ENCODE measurements around the gene SERPINA4. TPM values are rescaled to one million over a fixed set of nuclear protein-coding genes. Genes with fewer than 3 reads are reported as not detected.

SERPINA4 gene
- total and polyA plus RNA-seq, 4 donors: not detected

DNA sequence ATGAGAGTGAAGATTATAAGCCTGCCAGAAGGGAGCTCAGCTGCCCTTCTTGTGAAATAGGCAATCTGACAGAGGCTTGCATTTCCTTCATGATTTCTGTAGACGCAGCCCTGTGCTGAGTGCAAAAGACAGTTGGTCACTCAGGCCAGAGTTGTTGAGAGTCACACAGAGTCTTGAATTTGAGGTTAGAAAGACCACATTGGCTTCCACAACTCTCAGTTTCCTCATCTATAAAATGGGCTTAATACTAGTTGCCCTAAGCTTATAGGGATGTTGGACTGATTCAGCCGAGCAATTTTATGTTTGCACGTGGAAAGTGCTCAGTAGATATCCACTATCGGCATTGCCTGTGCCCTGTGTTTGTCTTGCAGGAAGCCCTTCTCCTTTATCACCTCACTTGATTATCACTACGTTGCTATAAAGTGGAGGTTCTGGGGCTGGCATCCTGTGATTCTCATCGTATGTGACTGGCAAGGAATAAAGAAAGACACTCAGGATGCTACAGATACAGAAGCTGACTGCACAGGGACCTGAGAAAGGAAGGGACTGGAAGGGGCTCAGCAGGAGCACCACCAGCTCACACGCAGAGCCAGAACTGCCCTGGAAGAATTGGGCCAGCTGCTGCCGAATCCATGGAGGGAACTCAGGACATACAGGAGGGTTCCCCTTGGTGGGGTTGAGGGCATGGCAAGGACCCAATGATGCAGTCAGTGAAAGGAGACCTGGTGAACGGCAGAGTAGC is 19.8 kb upstream of the SERPINA4 start:
- WGBS, 2 donors: 81 to 84% methylated on average over 9 of the region's 9 CpGs
- no peak overlapping the region for H3K27ac ChIP-seq (ENCODE audit: low read depth in 1 of 2, low read length in 2 of 2)
- DNase-seq (no peak), ATAC-seq (ENCODE audit: low FRiP score) (no peak)
- no peaks in the 10 kb centered on the region for H3K36me3 ChIP-seq (ENCODE audit: control insufficient read depth in 1 of 2, insufficient read depth in 2 of 2, low read length in 1 of 2)
- H3K9me3 ChIP-seq (ENCODE audit: control insufficient read depth, low read length): peaks cover 5% of the 10 kb centered on the region
- H3K4me1 ChIP-seq (ENCODE audit: control insufficient read depth in 1 of 2, insufficient read depth in 2 of 2, low read length in 2 of 2): no peaks in the 10 kb centered on the region
- H3K4me3 ChIP-seq (ENCODE audit: low read length in 2 of 2): no peak overlapping the region
- H3K27me3 ChIP-seq (ENCODE audit: control insufficient read depth in 1 of 2, insufficient read depth in 2 of 2, low read length in 1 of 2): peaks cover 0 to 2% of the 10 kb centered on the region in 2 donors
- intact Hi-C loops (cut with DNase I): no loop called here

DNA sequence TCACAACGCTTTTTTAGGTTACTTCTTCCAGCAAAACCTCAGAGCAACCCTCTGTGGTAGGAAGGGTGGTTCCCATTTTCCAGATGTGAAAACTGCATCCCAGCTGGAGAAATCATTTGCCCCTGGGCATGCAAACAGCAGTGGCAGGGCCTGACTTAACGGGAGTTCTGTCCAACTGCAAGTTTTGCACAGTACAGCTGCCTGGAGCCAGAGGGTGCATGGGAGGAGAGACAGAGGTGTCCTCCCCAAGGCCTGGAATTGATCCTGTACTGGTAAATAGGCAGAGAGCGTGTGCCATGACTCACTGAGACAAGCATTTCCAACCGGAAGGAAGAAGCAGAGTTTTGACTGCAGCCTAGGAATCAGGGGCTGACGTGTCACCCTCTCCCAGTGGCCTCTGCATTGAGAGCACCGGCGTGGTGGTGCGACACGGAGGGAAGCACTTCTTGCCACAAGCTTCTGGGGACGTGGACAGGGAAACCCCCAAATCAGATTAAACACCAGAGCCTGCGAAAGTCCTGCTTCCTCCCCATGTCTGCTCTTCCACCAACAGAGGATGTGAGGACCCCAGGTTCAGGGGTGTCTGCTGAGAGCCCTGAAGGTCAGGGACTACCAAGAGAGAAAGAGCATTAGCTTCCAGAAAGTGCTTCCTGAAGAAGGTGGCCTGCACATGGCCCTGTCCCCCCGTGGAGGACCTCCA is 19.0 kb upstream of the SERPINA4 start:
- no peak for ATAC-seq (ENCODE audit: low FRiP score)
- 84 to 89% methylated on average over 12 of the region's 12 CpGs for WGBS, 2 donors
- DNase-seq: no peak
- Histone ChIP-seq H3K9me3 (ENCODE audit: control insufficient read depth, low read length) (peaks cover 7% of the 10 kb centered on the region), H3K36me3 (ENCODE audit: control insufficient read depth in 1 of 2, insufficient read depth in 2 of 2, low read length in 1 of 2) (no peaks in the 10 kb centered on the region), H3K27me3 (ENCODE audit: control insufficient read depth in 1 of 2, insufficient read depth in 2 of 2, low read length in 1 of 2) (peaks cover 0 to 2% of the 10 kb centered on the region in 2 donors), H3K4me3 (ENCODE audit: low read length in 2 of 2) (no peak overlapping the region), H3K4me1 (ENCODE audit: control insufficient read depth in 1 of 2, insufficient read depth in 2 of 2, low read length in 2 of 2) (no peaks in the 10 kb centered on the region), H3K27ac (ENCODE audit: low read depth in 1 of 2, low read length in 2 of 2) (no peak overlapping the region)
- intact Hi-C loops (cut with DNase I): no loop called here

DNA sequence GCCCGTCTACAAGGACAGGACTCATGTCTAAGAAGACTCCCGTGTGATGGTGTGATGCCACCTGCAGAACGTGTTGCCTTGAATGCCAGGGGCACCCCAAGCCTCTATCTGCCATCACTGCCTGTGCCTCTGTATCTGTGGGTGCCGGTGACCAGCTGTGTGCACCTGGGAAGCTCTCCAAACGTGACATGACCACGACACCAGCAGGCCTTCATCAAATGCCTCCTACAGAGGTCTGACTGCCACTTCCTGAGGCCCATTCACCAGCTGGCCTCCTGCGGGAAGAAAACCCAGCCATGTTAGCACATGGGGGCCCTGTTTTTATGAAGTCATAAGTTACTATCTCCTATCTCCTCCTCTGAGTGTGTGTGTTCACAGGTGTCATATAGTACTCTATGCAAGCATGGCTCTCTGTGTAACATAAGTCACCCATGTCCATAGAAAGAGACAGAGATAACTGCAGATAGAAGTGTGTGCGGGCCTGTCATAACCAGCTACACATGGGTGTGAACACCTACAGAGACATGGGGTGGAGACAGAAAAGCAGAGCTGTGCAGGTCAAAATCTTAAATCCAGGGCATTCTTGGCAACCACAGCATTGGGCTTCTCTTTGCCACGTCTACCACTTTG is 18.3 kb upstream of the SERPINA4 start:
- Histone ChIP-seq H3K9me3 (ENCODE audit: control insufficient read depth, low read length) (peaks cover 7% of the 10 kb centered on the region), H3K4me1 (ENCODE audit: control insufficient read depth in 1 of 2, insufficient read depth in 2 of 2, low read length in 2 of 2) (no peaks in the 10 kb centered on the region), H3K4me3 (ENCODE audit: low read length in 2 of 2) (no peak overlapping the region), H3K36me3 (ENCODE audit: control insufficient read depth in 1 of 2, insufficient read depth in 2 of 2, low read length in 1 of 2) (no peaks in the 10 kb centered on the region), H3K27ac (ENCODE audit: low read depth in 1 of 2, low read length in 2 of 2) (no peak overlapping the region), H3K27me3 (ENCODE audit: control insufficient read depth in 1 of 2, insufficient read depth in 2 of 2, low read length in 1 of 2) (peaks cover 0 to 2% of the 10 kb centered on the region in 2 donors)
- ATAC-seq (ENCODE audit: low FRiP score): no peak
- 75 to 83% methylated on average over 9 of the region's 9 CpGs for WGBS, 2 donors
- DNase-seq: no peak
- intact Hi-C loops (cut with DNase I): no loop called here

DNA sequence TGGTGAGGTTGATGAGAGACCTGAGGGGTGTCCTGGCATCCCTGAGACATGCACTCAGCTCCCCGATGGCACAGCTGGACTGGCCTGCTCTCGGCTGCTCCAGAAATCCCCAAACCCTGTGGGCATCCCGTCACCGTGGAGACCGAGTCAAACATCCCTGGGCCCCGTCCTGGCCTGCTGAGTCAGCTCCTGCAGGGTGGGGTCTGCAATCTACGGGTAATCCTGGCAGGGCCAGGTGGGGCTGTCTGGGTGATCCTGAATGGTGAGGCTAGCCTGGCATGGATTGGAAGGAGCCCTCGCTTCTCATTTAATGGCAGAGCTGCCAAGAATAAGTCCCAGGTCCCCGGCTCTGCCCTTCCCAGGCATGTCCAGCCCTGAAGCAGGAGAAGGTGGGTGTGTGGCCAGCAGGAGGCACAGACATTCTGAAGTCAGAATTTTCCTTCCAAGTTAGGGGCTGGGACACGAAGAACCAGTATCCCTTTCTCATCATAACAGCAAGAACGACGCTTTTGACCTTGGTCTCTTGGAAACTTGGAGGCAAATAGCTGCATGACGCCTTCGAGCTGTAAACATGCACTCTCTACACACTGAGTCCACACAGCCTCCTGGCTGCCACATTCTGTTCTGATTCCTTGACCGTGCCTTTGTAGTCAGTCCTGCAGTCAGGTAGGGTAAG is 17.7 kb upstream of the SERPINA4 start:
- H3K27me3 ChIP-seq (ENCODE audit: control insufficient read depth in 1 of 2, insufficient read depth in 2 of 2, low read length in 1 of 2): peaks cover 0 to 2% of the 10 kb centered on the region in 2 donors
- intact Hi-C loops (cut with DNase I): no loop called here
- WGBS, 2 donors: 76% methylated on average over 15 of the region's 15 CpGs
- H3K4me1 ChIP-seq (ENCODE audit: control insufficient read depth in 1 of 2, insufficient read depth in 2 of 2, low read length in 2 of 2): no peaks in the 10 kb centered on the region
- no peak overlapping the region for H3K27ac ChIP-seq (ENCODE audit: low read depth in 1 of 2, low read length in 2 of 2)
- no peak overlapping the region for H3K4me3 ChIP-seq (ENCODE audit: low read length in 2 of 2)
- H3K9me3 ChIP-seq (ENCODE audit: control insufficient read depth, low read length): peaks cover 7% of the 10 kb centered on the region
- no peak for DNase-seq
- H3K36me3 ChIP-seq (ENCODE audit: control insufficient read depth in 1 of 2, insufficient read depth in 2 of 2, low read length in 1 of 2): no peaks in the 10 kb centered on the region
- ATAC-seq (ENCODE audit: low FRiP score): no peak

DNA sequence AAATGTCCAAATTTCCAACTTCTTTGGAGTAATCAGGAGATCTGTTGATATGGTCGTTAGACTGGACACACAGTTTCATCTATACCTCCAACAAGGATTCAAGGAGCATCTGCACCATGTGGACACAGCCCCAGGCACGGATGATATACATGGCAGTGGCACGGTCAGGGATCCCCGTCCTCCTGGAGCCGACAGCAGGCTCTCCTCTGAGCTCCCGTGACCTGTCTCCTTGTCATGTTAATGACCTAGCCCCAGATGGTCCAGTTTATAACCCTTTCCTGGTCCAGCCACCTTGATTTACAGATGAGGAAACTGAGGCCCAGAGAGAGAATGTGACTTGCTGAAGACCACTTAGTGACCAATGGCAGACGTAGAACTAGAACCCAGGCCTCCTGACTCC is 16.5 kb upstream of the SERPINA4 start:
- whole genome bisulfite sequencing, 2 donors: 64 to 69% methylated on average over 7 of the region's 7 CpGs
- no peak for ATAC-seq (ENCODE audit: low FRiP score)
- Histone ChIP-seq H3K27me3 (ENCODE audit: control insufficient read depth in 1 of 2, insufficient read depth in 2 of 2, low read length in 1 of 2) (peaks cover 0 to 2% of the 10 kb centered on the region in 2 donors), H3K4me3 (ENCODE audit: low read length in 2 of 2) (no peak overlapping the region), H3K36me3 (ENCODE audit: control insufficient read depth in 1 of 2, insufficient read depth in 2 of 2, low read length in 1 of 2) (no peaks in the 10 kb centered on the region), H3K4me1 (ENCODE audit: control insufficient read depth in 1 of 2, insufficient read depth in 2 of 2, low read length in 2 of 2) (no peaks in the 10 kb centered on the region), H3K27ac (ENCODE audit: low read depth in 1 of 2, low read length in 2 of 2) (no peak overlapping the region), H3K9me3 (ENCODE audit: control insufficient read depth, low read length) (peaks cover 7% of the 10 kb centered on the region)
- intact Hi-C loops (cut with DNase I): no loop called here
- no peak for DNase-seq

DNA sequence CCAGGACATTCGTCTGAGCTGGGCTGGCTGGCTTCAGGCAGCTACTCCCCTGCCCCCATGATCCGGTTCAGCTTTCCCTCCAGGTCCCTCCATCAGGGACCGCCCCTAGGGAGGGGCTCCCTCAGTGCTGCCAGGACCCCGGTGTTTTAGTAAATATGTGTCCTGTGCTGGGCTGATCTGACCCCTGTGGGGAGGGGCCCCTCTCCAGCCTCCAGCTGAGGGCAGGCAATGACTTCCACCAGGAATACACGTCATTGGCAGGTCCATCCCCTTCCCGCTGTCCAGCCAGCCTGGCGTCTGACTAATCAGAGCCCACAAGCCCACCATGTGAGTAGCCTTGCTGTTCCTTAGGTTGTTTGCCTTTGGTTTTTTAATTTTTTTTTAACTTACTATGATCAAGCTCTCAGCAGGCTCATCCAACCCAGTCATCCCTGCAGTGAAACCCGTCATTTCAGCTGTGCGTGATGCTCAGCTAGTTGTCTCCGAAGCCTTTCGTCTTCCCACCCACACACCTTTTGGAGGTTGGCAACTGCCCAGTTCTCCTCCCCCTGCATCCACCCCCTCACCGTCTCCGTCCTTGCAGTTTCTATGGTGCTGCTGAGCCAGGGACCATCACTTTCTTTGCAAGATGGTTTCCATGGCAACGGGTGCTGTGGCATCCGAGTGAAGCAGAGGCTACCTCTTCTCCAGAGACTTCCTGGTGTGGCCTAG is 16.0 kb upstream of the SERPINA4 start:
- Histone ChIP-seq H3K36me3 (ENCODE audit: control insufficient read depth in 1 of 2, insufficient read depth in 2 of 2, low read length in 1 of 2) (no peaks in the 10 kb centered on the region), H3K9me3 (ENCODE audit: control insufficient read depth, low read length) (peaks cover 7% of the 10 kb centered on the region), H3K4me3 (ENCODE audit: low read length in 2 of 2) (no peak overlapping the region), H3K27ac (ENCODE audit: low read depth in 1 of 2, low read length in 2 of 2) (no peak overlapping the region), H3K27me3 (ENCODE audit: control insufficient read depth in 1 of 2, insufficient read depth in 2 of 2, low read length in 1 of 2) (peaks cover 0 to 2% of the 10 kb centered on the region in 2 donors), H3K4me1 (ENCODE audit: control insufficient read depth in 1 of 2, insufficient read depth in 2 of 2, low read length in 2 of 2) (no peaks in the 10 kb centered on the region)
- intact Hi-C loops (cut with DNase I): no loop called here
- 57 to 63% methylated on average over 15 of the region's 15 CpGs for WGBS, 2 donors
- DNase-seq (no peak), ATAC-seq (ENCODE audit: low FRiP score) (no peak)

DNA sequence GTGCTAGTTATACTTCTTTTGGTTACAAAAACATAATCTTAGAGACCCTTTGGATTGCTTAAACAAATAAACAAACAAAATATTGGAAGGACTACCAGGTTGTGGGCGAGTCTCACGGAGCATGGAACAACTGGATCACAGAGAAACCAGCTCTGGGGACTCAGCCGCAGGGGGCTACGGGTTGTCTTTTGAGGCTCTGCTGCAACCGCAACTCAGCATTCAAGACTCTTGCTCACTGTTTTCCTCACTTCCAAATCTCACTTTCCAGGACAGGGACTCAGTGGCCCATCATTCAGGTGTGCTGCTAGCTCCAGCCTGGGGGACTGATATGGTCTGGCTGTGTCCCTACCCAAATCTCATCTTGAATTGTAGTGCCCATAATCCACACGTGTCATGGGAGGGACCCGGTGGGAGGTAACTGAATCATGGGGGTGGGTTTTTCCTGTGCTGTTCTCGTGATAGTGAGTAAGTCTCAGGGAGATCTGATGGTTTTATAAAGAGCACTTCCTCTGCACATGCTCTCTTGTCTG is 14.0 kb upstream of the SERPINA4 start:
- no peaks in the 10 kb centered on the region for H3K4me1 ChIP-seq (ENCODE audit: control insufficient read depth in 1 of 2, insufficient read depth in 2 of 2, low read length in 2 of 2)
- no peaks in the 10 kb centered on the region for H3K36me3 ChIP-seq (ENCODE audit: control insufficient read depth in 1 of 2, insufficient read depth in 2 of 2, low read length in 1 of 2)
- H3K27ac ChIP-seq (ENCODE audit: low read depth in 1 of 2, low read length in 2 of 2): no peak overlapping the region
- peaks cover 0 to 2% of the 10 kb centered on the region in 2 donors for H3K27me3 ChIP-seq (ENCODE audit: control insufficient read depth in 1 of 2, insufficient read depth in 2 of 2, low read length in 1 of 2)
- ATAC-seq (ENCODE audit: low FRiP score) (no peak), DNase-seq (no peak)
- WGBS, 2 donors: 93 to 96% methylated on average over 8 of the region's 8 CpGs
- peaks cover 7% of the 10 kb centered on the region for H3K9me3 ChIP-seq (ENCODE audit: control insufficient read depth, low read length)
- H3K4me3 ChIP-seq (ENCODE audit: low read length in 2 of 2): no peak overlapping the region
- intact Hi-C loops (cut with DNase I): no loop called here

DNA sequence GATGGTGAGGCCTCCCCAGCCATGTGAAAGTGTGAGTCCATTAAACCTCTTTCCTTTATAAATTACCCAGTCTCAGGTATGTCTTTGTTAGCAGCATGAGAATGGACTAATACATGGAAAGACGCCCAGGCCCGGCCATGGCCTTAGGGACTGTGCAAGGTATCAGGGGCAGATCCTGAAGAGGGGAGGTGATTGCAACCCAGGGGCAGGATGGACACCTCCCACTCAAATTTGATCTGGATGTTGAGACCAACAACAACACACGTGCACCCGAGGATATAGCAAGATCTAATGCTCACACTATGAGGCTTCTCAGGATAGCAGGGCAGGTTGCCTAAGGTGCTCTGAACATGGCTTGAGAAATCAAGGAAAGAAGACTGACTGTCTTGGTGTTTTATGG is 13.5 kb upstream of the SERPINA4 start:
- Histone ChIP-seq H3K27me3 (ENCODE audit: control insufficient read depth in 1 of 2, insufficient read depth in 2 of 2, low read length in 1 of 2) (peaks cover 0 to under 1% of the 10 kb centered on the region in 2 donors), H3K27ac (ENCODE audit: low read depth in 1 of 2, low read length in 2 of 2) (no peak overlapping the region), H3K9me3 (ENCODE audit: control insufficient read depth, low read length) (peaks cover 7% of the 10 kb centered on the region), H3K4me1 (ENCODE audit: control insufficient read depth in 1 of 2, insufficient read depth in 2 of 2, low read length in 2 of 2) (no peaks in the 10 kb centered on the region), H3K36me3 (ENCODE audit: control insufficient read depth in 1 of 2, insufficient read depth in 2 of 2, low read length in 1 of 2) (no peaks in the 10 kb centered on the region), H3K4me3 (ENCODE audit: low read length in 2 of 2) (no peak overlapping the region)
- DNase-seq: no peak
- intact Hi-C loops (cut with DNase I): no loop called here
- ATAC-seq (ENCODE audit: low FRiP score): no peak
- WGBS, 2 donors: 64 to 68% methylated on average over 4 of the region's 4 CpGs

Data from aorta (tissue), 5 donors.